Upper lobe of left lung (tissue), 6 donors: ENCODE data around the gene NR1H2. TPM values are rescaled to one million over a fixed set of nuclear protein-coding genes. Genes with fewer than 3 reads are reported as not detected.
"Not testable (repeated sequence)": the region's sequence is repeated elsewhere in the genome, so short reads cannot be mapped to it uniquely, and the experiment has no call there.

ENCODE experiments used
- ATAC-seq, 2 donors: fragments of 200-7000 bp; cut with Tn5 transposase; one replicate each; pipeline ENCODE4 v1.9.1; 2022; ENCODE audit warnings: mild to moderate bottlenecking in 2 of 2, moderate library complexity in 2 of 2; ENCODE audit not compliant: low FRiP score in 2 of 2
- DNase-seq, 2 donors: peaks; one replicate each; pipeline ENCODE4 v3.0.0-alpha.2; 2019 to 2020
- H3K27ac ChIP-seq, 4 donors: fragments of 200-600 bp; sonication (generic); one replicate each; pipeline ENCODE4 v1.5.1; 2016 to 2019
- H3K27me3 ChIP-seq, 4 donors: fragments of 200-600 bp; sonication (generic); one replicate each; pipeline ENCODE4 v1.5.1; 2017 to 2019
- H3K36me3 ChIP-seq, 4 donors: fragments of 200-600 bp; sonication (generic); one replicate each; pipeline ENCODE4 v1.5.1; 2016 to 2019
- H3K4me1 ChIP-seq, 4 donors: fragments of 200-600 bp; sonication (generic); one replicate each; pipeline ENCODE4 v1.5.1; 2018 to 2019
- H3K4me3 ChIP-seq, 4 donors: fragments of 200-600 bp; sonication (generic); one replicate each; pipeline ENCODE4 v1.5.1; 2017 to 2019; ENCODE audit warnings: mild to moderate bottlenecking in 2 of 4, moderate library complexity in 1 of 4
- H3K9me3 ChIP-seq, 4 donors: fragments of 200-600 bp; sonication (generic); one replicate each; pipeline ENCODE4 v1.5.1; 2018 to 2019
- EP300 ChIP-seq, 4 donors: sonication (generic); formaldehyde crosslinking; IDR thresholded peaks; one replicate each; pipeline ENCODE4 v1.5.1; 2017; ENCODE audit warnings: antibody characterized with exemption in 4 of 4, control low read depth in 2 of 4
- POLR2A ChIP-seq, 4 donors: fragments of 450-650 bp; IDR thresholded peaks; one replicate each; pipeline ENCODE4 v1.5.1; 2016 to 2017; ENCODE audit warnings: antibody characterized with exemption in 4 of 4, mild to moderate bottlenecking in 2 of 4
- POLR2AphosphoS5 ChIP-seq, 2 donors: sonication (generic); formaldehyde crosslinking; IDR thresholded peaks; one replicate each; pipeline ENCODE4 v1.5.1; 2017; ENCODE audit warnings: antibody characterized with exemption in 2 of 2
- WGBS, 2 donors: methylation state at CpG; one replicate each; pipeline ENCODE4 v1.1.5; 2017 to 2018; 5-methylcytosine and 5-hydroxymethylcytosine counted together
- total RNA-seq, 6 donors: library from RNA; depleted of rRNA in 4 of 6; stranded (reverse); fragments of >200 nt in 4 of 6; gene quantifications; one replicate each; pipeline versions ENCODE4 v1.1.0 to v1.2.1, GENCODE V29; 2016 to 2021
- TF ChIP-seq, protein P1 (sequence below), 6 experiments: fragments of 450-650 bp in 4 of 6; fragments of 200-600 bp in 2 of 6; sonication (generic) in 2 of 6; IDR thresholded peaks; one replicate each; pipeline ENCODE4 v1.5.1; 2016 to 2019; ENCODE audit warnings: antibody characterized with exemption in 6 of 6
- donor health status: DM: no; HTN: no; CAD: no; lungs with moderate emphysema.
- donor health status: DM: no; HTN: yes; CAD: no; lungs with severe emphysema.

The NR1H2 gene
- total RNA-seq, 6 donors from 2014 or later, result 98.3 to 170 (median 123) TPM

DNA sequence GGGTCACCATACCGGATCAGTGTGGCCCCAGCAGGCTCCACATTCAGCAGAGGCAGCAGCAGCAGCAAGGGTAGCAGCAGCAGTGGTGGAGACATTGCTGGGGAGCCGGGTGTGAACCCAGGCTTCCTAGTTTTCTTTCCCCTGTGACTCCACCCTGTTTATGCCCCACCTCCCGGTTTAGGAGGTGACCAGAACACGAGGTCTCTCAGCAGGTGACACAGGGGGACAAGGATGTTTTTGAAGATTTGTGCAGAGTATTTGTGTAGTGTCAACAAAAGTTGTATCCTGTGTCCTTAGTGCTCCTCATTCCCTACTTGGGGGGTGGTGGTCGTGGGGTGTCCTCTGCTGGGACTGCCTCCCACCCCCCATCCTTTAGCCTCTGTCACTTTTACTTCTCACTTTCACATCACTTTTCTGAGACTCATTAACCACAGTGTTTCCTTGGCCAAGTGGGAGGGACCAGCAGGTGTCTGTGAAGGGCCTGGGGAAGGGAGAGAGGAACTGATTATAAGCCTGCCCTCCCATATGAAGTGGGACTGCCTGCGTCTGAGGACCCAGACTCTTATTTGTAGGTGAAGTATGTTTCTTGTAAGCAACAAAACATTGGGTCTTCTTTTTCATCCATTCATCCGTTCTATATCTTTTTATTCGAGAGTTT, 31.5 kb upstream of the NR1H2 start:
- peaks cover 0 to 6% (median 0%) of the 10 kb centered on the region in 4 donors for H3K4me1 ChIP-seq
- DNase-seq (no peak), ATAC-seq (peak in 1 of 2 donors; percentile 23)
- no peaks in the 10 kb centered on the region for H3K36me3 ChIP-seq
- H3K27me3 ChIP-seq, result no peaks in the 10 kb centered on the region
- H3K4me3 ChIP-seq, result no peak overlapping the region
- no peak overlapping the region for H3K27ac ChIP-seq
- peaks cover 0 to 7% (median 2%) of the 10 kb centered on the region in 4 donors for H3K9me3 ChIP-seq
- TF ChIP-seq POLR2AphosphoS5 (IDR thresholded peaks at IDR 0.05) (no peak), POLR2A (IDR thresholded peaks at IDR 0.05) (no peak), EP300 (IDR thresholded peaks at IDR 0.05) (no peak)
- TF ChIP-seq, protein P1, sequence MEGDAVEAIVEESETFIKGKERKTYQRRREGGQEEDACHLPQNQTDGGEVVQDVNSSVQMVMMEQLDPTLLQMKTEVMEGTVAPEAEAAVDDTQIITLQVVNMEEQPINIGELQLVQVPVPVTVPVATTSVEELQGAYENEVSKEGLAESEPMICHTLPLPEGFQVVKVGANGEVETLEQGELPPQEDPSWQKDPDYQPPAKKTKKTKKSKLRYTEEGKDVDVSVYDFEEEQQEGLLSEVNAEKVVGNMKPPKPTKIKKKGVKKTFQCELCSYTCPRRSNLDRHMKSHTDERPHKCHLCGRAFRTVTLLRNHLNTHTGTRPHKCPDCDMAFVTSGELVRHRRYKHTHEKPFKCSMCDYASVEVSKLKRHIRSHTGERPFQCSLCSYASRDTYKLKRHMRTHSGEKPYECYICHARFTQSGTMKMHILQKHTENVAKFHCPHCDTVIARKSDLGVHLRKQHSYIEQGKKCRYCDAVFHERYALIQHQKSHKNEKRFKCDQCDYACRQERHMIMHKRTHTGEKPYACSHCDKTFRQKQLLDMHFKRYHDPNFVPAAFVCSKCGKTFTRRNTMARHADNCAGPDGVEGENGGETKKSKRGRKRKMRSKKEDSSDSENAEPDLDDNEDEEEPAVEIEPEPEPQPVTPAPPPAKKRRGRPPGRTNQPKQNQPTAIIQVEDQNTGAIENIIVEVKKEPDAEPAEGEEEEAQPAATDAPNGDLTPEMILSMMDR (IDR thresholded peaks at IDR 0.05), result no peak
- WGBS, 2 donors, result 68 to 70% methylated on average over 7 to 8 of the region's 8 CpGs

DNA sequence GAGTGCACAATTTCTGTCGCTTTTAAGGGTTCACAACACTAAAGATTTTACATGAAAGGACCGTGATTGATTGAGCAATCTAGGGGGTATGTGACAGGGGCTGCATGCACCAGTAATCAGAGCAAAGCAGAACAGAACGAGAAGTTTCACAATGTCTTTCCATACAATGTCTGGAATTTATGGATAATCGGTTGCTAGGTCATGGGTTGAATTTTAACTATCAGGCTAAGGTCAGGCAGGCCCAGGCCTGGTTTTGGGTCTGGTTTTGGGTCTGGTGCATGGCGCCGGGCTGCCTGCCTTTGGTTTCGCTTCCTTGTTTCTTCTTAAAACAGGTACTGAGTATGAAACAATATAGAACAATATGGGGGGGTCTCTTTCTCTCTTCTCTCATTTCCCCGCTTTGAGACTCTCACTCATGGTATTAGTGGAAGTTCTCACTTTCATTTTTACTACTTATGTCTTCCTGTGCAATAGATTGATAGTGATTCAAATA, 29.1 kb upstream of the NR1H2 start:
- not testable (repeated sequence) for H3K27me3 ChIP-seq, H3K4me1 ChIP-seq, H3K36me3 ChIP-seq, DNase-seq, ATAC-seq, H3K4me3 ChIP-seq, H3K27ac ChIP-seq, H3K9me3 ChIP-seq
- 56 to 64% methylated on average over 8 of the region's 8 CpGs for WGBS, 2 donors

DNA sequence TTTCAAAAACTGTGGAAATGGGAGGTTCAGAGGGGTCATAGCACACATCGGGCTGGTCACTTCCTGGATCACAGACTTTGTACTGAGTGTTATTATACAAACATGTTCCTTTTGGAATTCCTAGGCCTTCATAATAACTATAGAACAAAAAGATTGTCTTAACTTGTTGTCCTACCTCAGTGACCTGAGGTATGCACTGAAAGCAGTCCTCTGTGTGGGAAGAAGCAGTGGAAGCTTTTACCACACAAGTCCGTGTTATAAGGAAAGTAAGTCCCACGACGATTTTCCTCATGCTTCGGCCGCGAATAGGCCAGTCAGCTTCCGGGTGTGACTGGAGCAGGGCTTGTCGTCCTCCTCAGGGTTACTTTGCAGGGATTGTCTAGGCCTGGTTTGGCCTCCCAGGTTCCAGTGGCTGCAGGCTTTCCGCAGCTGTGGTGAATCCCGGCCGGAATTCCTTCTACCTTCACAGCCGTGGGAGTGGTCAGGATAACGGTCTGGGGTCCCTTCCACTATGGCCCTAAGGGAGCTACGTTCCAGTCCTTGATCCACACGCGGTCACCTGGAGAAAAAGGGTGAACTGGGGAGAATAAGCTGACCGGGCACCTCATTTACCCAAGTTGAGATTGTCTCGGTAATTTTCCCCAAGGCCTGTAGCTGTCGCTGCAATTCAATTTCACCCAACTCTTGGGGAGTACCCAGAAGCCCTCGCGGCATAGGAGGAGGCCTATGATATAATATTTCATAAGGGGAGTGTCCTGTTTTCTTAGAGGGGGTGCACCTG, 26.8 kb upstream of the NR1H2 start:
- H3K27me3 ChIP-seq, result no peaks in the 10 kb centered on the region
- H3K36me3 ChIP-seq, result no peaks in the 10 kb centered on the region
- H3K4me3 ChIP-seq, result no peak overlapping the region
- peaks cover 0 to 7% (median 2%) of the 10 kb centered on the region in 4 donors for H3K9me3 ChIP-seq
- no peak for DNase-seq
- ATAC-seq, result no peak
- no peaks in the 10 kb centered on the region for H3K4me1 ChIP-seq
- no peak for TF ChIP-seq EP300 (IDR thresholded peaks at IDR 0.05)
- no peak for TF ChIP-seq POLR2A (IDR thresholded peaks at IDR 0.05)
- TF ChIP-seq POLR2AphosphoS5 (IDR thresholded peaks at IDR 0.05), result no peak
- TF ChIP-seq, protein P1 (IDR thresholded peaks at IDR 0.05), result no peak
- WGBS, 2 donors, result 72 to 73% methylated on average over 17 to 22 of the region's 22 CpGs
- H3K27ac ChIP-seq, result peak overlapping the region in 1 of 4 donors; percentile 15

DNA sequence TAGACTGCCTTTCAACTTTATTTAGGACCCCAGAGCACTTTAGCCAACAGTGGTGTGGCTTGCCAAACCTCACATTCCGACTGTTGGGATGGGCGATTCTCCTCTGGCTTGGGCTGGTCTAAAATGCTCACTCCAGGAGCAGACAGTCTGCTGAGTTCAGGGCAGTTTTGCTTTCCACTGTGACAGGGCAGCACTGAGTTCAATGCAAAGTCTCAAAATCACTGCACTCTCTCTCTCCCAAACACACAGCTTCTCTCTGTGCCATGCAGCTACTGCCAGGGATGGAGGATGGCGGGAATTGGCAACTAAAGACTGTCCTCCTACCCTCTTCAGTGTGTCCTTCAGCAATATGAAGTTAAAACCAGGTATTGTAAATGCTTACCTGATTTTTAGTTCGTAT, 24.0 kb upstream of the NR1H2 start:
- Histone ChIP-seq H3K9me3 (no peaks in the 10 kb centered on the region), H3K36me3 (no peaks in the 10 kb centered on the region), H3K4me1 (peaks cover 0 to 4% (median 0%) of the 10 kb centered on the region in 4 donors), H3K27me3 (no peaks in the 10 kb centered on the region), H3K27ac (no peak overlapping the region), H3K4me3 (no peak overlapping the region)
- ATAC-seq (no peak), DNase-seq (no peak)
- TF ChIP-seq POLR2A (IDR thresholded peaks at IDR 0.05) (no peak), EP300 (IDR thresholded peaks at IDR 0.05) (no peak), POLR2AphosphoS5 (IDR thresholded peaks at IDR 0.05) (no peak)
- TF ChIP-seq, protein P1 (IDR thresholded peaks at IDR 0.05), result no peak
- 63 to 69% methylated on average over 4 of the region's 4 CpGs for WGBS, 2 donors

DNA sequence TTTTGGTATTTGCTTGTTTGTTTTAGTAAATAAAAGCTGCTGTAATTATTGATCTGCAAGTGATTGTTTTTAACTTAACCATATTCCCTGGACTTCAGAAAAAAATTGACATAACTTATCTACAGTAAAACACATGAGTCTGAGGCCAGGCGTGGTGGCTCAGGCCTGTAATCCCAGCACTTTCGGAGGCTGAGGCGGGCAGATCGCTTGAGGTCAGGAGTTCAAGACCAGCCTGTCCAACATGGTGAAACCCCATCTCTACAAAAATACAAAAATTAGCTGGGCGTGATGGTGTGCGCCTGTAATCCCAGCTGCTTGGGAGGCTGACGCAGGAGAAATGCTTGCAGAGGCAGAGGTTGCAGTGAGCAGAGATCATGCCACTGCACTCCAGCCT, 22.8 kb upstream of the NR1H2 start:
- not testable (repeated sequence) for H3K9me3 ChIP-seq, DNase-seq, H3K27ac ChIP-seq, H3K4me3 ChIP-seq, ATAC-seq, H3K36me3 ChIP-seq, H3K27me3 ChIP-seq
- H3K4me1 ChIP-seq, result peaks cover 3 to 16% (median 5%) of the 10 kb centered on the region in 4 donors
- WGBS, 2 donors, result 93 to 94% methylated on average over 7 of the region's 7 CpGs
